H1 (cell line): ENCODE results near the gene PLAU. TPM values are rescaled to one million over a fixed set of nuclear protein-coding genes. Genes with fewer than 3 reads are reported as not detected.
A peak's percentile ranks its signal among the peaks of the same experiment; 100 is the strongest.

Experiments used
- CTCF ChIA-PET: fragments of 300-600 bp; sonication (Branson Sonifier 250); formaldehyde crosslinking; loops from one replicate; lab custom pipeline; 2021; ENCODE audit not compliant: partially characterized antibody; lab: Charles Lee
- POLR2A ChIA-PET: fragments of 300-600 bp; sonication (Branson Sonifier 250); formaldehyde crosslinking; loops from one replicate; lab custom pipeline; 2021; ENCODE audit warnings: inconsistent platforms; ENCODE audit not compliant: partially characterized antibody; lab: Charles Lee
- DNase-seq, 2 experiments: peaks; one replicate each; pipeline versions ENCODE4 v3.0.0 to v3.0.0-alpha.2; 2010 to 2022; ENCODE audit warnings: low spot score in 2 of 2, low read depth in 1 of 2, mixed read lengths in 1 of 2
- FAIRE-seq: peaks from 2 replicates; lab custom pipeline; 2011; peaks lifted over from hg19 to GRCh38; lab: Jason Lieb, UNC
- H2AFZ ChIP-seq: 2 replicates; pipeline ENCODE4 v1.8.1; 2012; ENCODE audit warnings: low read length, inconsistent platforms
- H2AK5ac ChIP-seq: 2 replicates; pipeline ENCODE4 v1.6.1; 2013; ENCODE audit warnings: low read depth, low read length
- H2BK120ac ChIP-seq: replicated peaks from 2 replicates; pipeline ENCODE3; 2013; ENCODE audit warnings: low read depth, low read length, inconsistent platforms
- H2BK12ac ChIP-seq: 2 replicates; pipeline ENCODE4 v1.6.1; 2013; ENCODE audit warnings: low read depth, low read length
- H2BK15ac ChIP-seq: 2 replicates; pipeline ENCODE4 v1.6.1; 2013; ENCODE audit warnings: low read length
- H2BK20ac ChIP-seq: 2 replicates; pipeline ENCODE4 v1.6.1; 2013; ENCODE audit warnings: low read length
- H2BK5ac ChIP-seq: 2 replicates; pipeline ENCODE4 v1.6.1; 2013; ENCODE audit warnings: low read depth, low read length
- H3K14ac ChIP-seq: 2 replicates; pipeline ENCODE4 v1.6.1; 2013; ENCODE audit warnings: inconsistent platforms; ENCODE audit not compliant: insufficient read length
- H3K18ac ChIP-seq: 2 replicates; pipeline ENCODE4 v1.6.1; 2013; ENCODE audit warnings: low read length; ENCODE audit errors: extremely low read depth
- H3K23ac ChIP-seq: 2 replicates; pipeline ENCODE4 v1.6.1; 2013; ENCODE audit warnings: inconsistent platforms; ENCODE audit not compliant: insufficient read length
- H3K23me2 ChIP-seq: 2 replicates; pipeline ENCODE4 v1.6.1; 2013; ENCODE audit warnings: low read depth, low read length
- H3K27ac ChIP-seq: 2 replicates; pipeline ENCODE4 v1.6.1; 2011; ENCODE audit warnings: low read depth, low read length, inconsistent platforms
- H3K27me3 ChIP-seq, 4 experiments: replicated peaks in 1 of 4; 1 replicate in 1 of 4; 2 replicates in 3 of 4; pipeline versions ENCODE4 v1.6.1 to v1.8.1; 2011 to 2013; ENCODE audit warnings: low read length in 3 of 4, mild to moderate bottlenecking in 3 of 4, inconsistent platforms in 2 of 4, mixed read lengths in 2 of 4, moderate library complexity in 1 of 4; ENCODE audit not compliant: control insufficient read depth in 3 of 4, insufficient read depth in 3 of 4; ENCODE audit errors: extremely low read depth in 1 of 4
- H3K36me3 ChIP-seq, 4 experiments: 2 replicates each; pipeline versions ENCODE4 v1.6.1 to v1.8.1; 2011 to 2013; ENCODE audit warnings: mild to moderate bottlenecking in 4 of 4, low read length in 3 of 4, moderate library complexity in 2 of 4, control low read depth in 1 of 4, inconsistent platforms in 1 of 4; ENCODE audit not compliant: insufficient read depth in 4 of 4, control insufficient read depth in 2 of 4
- H3K4ac ChIP-seq: replicated peaks from 2 replicates; pipeline ENCODE3; 2013; ENCODE audit warnings: low read length, low read depth, mixed read lengths, inconsistent platforms; ENCODE audit not compliant: insufficient read length
- H3K4me1 ChIP-seq, 4 experiments: replicated peaks in 1 of 4; 1 replicate in 1 of 4; 2 replicates in 3 of 4; pipeline versions ENCODE4 v1.6.1 to v1.8.1; 2011 to 2013; ENCODE audit warnings: low read length in 3 of 4, inconsistent platforms in 2 of 4, mixed read lengths in 1 of 4; ENCODE audit not compliant: insufficient read depth in 4 of 4, control insufficient read depth in 3 of 4
- H3K4me2 ChIP-seq, 2 experiments: 2 replicates each; pipeline versions ENCODE4 v1.6.1 to v1.8.1; 2011 to 2013; ENCODE audit warnings: low read depth in 2 of 2, low read length in 2 of 2, control low read depth in 1 of 2, inconsistent platforms in 1 of 2, mild to moderate bottlenecking in 1 of 2; ENCODE audit not compliant: insufficient read depth in 1 of 2
- H3K4me3 ChIP-seq, 4 experiments: fragments of 200-600, 300-600 bp in 1 of 4; sonication (generic), shearing (Covaris generic), sonication (Bioruptor Twin) in 1 of 4; 2 replicates each; pipeline versions ENCODE4 v1.5.1 to v1.8.1; 2011 to 2016; ENCODE audit warnings: low read length in 4 of 4, low read depth in 3 of 4, control low read depth in 2 of 4, inconsistent platforms in 2 of 4, mild to moderate bottlenecking in 2 of 4, mixed read lengths in 1 of 4, moderate library complexity in 1 of 4; ENCODE audit not compliant: insufficient read depth in 2 of 4; ENCODE audit errors: extremely low read depth in 1 of 4
- H3K56ac ChIP-seq: replicated peaks from 2 replicates; pipeline ENCODE3; 2013; ENCODE audit warnings: low read depth, mild to moderate bottlenecking, mixed read lengths, low read length, inconsistent platforms; ENCODE audit not compliant: insufficient read length
- H3K79me1 ChIP-seq: 2 replicates; pipeline ENCODE4 v1.6.1; 2013; ENCODE audit warnings: low read depth, low read length, control low read depth
- H3K79me2 ChIP-seq, 2 experiments: 2 replicates each; pipeline versions ENCODE4 v1.6.1 to v1.8.1; 2012 to 2013; ENCODE audit warnings: low read length in 2 of 2, mild to moderate bottlenecking in 2 of 2, inconsistent platforms in 1 of 2; ENCODE audit not compliant: insufficient read depth in 2 of 2, control insufficient read depth in 1 of 2
- H3K9ac ChIP-seq, 4 experiments: replicated peaks in 1 of 4; 1 replicate in 1 of 4; 2 replicates in 3 of 4; pipeline versions ENCODE4 v1.6.1 to v1.8.1; 2011 to 2013; ENCODE audit warnings: low read depth in 3 of 4, low read length in 3 of 4, control low read depth in 2 of 4, mild to moderate bottlenecking in 2 of 4, moderate library complexity in 2 of 4, inconsistent platforms in 1 of 4; ENCODE audit errors: extremely low read depth in 1 of 4
- H3K9me3 ChIP-seq, 2 experiments: 2 replicates each; pipeline versions ENCODE4 v1.6.1 to v1.8.1; 2012 to 2013; ENCODE audit warnings: mild to moderate bottlenecking in 2 of 2, moderate library complexity in 2 of 2, control low read depth in 1 of 2, inconsistent platforms in 1 of 2, low read depth in 1 of 2, low read length in 1 of 2, mixed read lengths in 1 of 2; ENCODE audit not compliant: insufficient read depth in 2 of 2
- H4K20me1 ChIP-seq, 2 experiments: replicated peaks in 1 of 2; 2 replicates each; pipeline versions ENCODE3 to v1.8.1; 2011 to 2013; ENCODE audit warnings: inconsistent platforms in 2 of 2, low read length in 2 of 2, mild to moderate bottlenecking in 1 of 2; ENCODE audit not compliant: insufficient read depth in 2 of 2, control insufficient read depth in 1 of 2
- H4K5ac ChIP-seq: 2 replicates; pipeline ENCODE4 v1.6.1; 2013; ENCODE audit warnings: low read length, low read depth, mixed read lengths, inconsistent platforms; ENCODE audit not compliant: insufficient read length
- H4K8ac ChIP-seq: 2 replicates; pipeline ENCODE4 v1.8.0; 2013; ENCODE audit warnings: mild to moderate bottlenecking, moderate library complexity, low read length, inconsistent platforms; ENCODE audit not compliant: insufficient read depth; ENCODE audit errors: extremely low read depth
- H4K91ac ChIP-seq: replicated peaks from 2 replicates; pipeline ENCODE3; 2013; ENCODE audit warnings: low read length, mixed read lengths, inconsistent platforms; ENCODE audit not compliant: insufficient read length
- CTCF ChIP-seq, 3 experiments: IDR thresholded peaks; 1 replicate in 2 of 3; 2 replicates in 1 of 3; pipeline versions ENCODE4 v1.5.1 to v1.6.1; 2011; ENCODE audit warnings: low read length in 3 of 3, mild to moderate bottlenecking in 3 of 3, inconsistent platforms in 2 of 3, low read depth in 1 of 3, moderate library complexity in 1 of 3; ENCODE audit not compliant: insufficient read depth in 1 of 3; ENCODE audit errors: control extremely low read depth in 1 of 3
- NRF1 ChIP-seq: IDR thresholded peaks from 2 replicates; pipeline ENCODE4 v1.6.1; 2011; ENCODE audit warnings: mild to moderate bottlenecking, low read depth, low read length, improper control_type of control experiment
- SUZ12 ChIP-seq: fragments of 200-600 bp; sonication (generic); IDR thresholded peaks from 2 replicates; pipeline ENCODE4 v1.6.1; 2012; ENCODE audit warnings: mild to moderate bottlenecking, inconsistent platforms, low read length, moderate library complexity, mixed read lengths
- WGBS, 2 experiments: shearing (Covaris generic) in 1 of 2; methylation state at CpG; one replicate each; pipeline versions ENCODE4 v1.1.6 to v1.1.7; 2013 to 2015; ENCODE audit warnings: low lambda C conversion rate in 2 of 2, mixed read lengths in 2 of 2, inconsistent platforms in 1 of 2, low coverage in 1 of 2, missing lambda C conversion rate in 1 of 2; ENCODE audit not compliant: insufficient replicate concordance in 2 of 2, insufficient coverage in 1 of 2, insufficient read length in 1 of 2; ENCODE audit errors: extremely low coverage in 1 of 2, missing lambda C conversion rate in 1 of 2; 5-methylcytosine and 5-hydroxymethylcytosine counted together
- polyA plus RNA-seq, 7 experiments: library from polyadenylated mRNA; depleted of rRNA in 3 of 7; stranded (reverse) in 5 of 7; unstranded in 2 of 7; fragments of >200 nt in 5 of 7; fragments of 200-250 nt in 2 of 7; gene quantifications; 1 replicate in 5 of 7; 2 replicates in 1 of 7; 4 replicates in 1 of 7; pipeline versions ENCODE4 v1.2.1 to v1.2.3, GENCODE V29; 2011 to 2013; ENCODE audit warnings: missing spikeins in 2 of 7, mixed read lengths in 2 of 7
- total RNA-seq: library from RNA; stranded (reverse); fragmentation: NEBNext Ultra II Directional; extraction: Animal tissue kit (Norgen Biotek cat#: 25700); gene quantifications from 2 replicates; pipeline ENCODE4 v1.2.1, GENCODE V29; 2021

Gene PLAU
- total and polyA plus RNA-seq, 2 of the 8 experiments (the other 6 are each of a cell fraction or from before 2014, with no cell fraction given): 16.2 to 26.1 TPM

- DNase-seq: peak in 1 of 2 experiments; percentile 64
- 86% methylated on average over 13 of the region's 13 CpGs; no CpG with 5 or more reads in 1 of the 2 experiments for WGBS, 2 experiments
- Histone ChIP-seq H4K5ac (no peak overlapping the region), H2AK5ac (no peak overlapping the region), H3K4me2 (no peak overlapping the region; a peak in 1 of 4 replicates), H3K27me3 (no peaks in the 10 kb centered on the region), H3K4me3 (no peak overlapping the region), H3K27ac (no peak overlapping the region), H3K23me2 (no peaks in the 10 kb centered on the region), H3K9ac (no peak overlapping the region), H3K23ac (no peak overlapping the region), H3K36me3 (no peaks in the 10 kb centered on the region), H2BK120ac (no peak overlapping the region), H3K79me1 (no peaks in the 10 kb centered on the region), H2BK5ac (no peak overlapping the region), H2BK12ac (no peak overlapping the region), H3K18ac (no peak overlapping the region), H3K14ac (no peak overlapping the region), H3K79me2 (no peaks in the 10 kb centered on the region), H2AFZ (peak overlapping the region; percentile 1; the same call in 1 of the 2 replicates), H2BK20ac (no peak overlapping the region), H4K8ac (peak overlapping the region; percentile 73), H3K4ac (no peak overlapping the region), H3K56ac (no peak overlapping the region), H2BK15ac (no peak overlapping the region), H3K4me1 (peaks cover 0 to 4% (median under 1%) of the 10 kb centered on the region in 4 experiments; a peak in 2 of 7 replicates), H3K9me3 (no peaks in the 10 kb centered on the region), H4K20me1 (no peaks in the 10 kb centered on the region), H4K91ac (no peak overlapping the region)
- TF ChIP-seq SUZ12 (no peak), NRF1 (no peak), CTCF (IDR thresholded peaks at IDR 0.05; ENCODE audit: control extremely low read depth in 1 of 3, insufficient read depth in 1 of 3, low read depth in 1 of 3, low read length in 3 of 3) (peak in 1 of 3 experiments; percentile 9; a peak in 1 of 4 replicates)
- CTCF ChIA-PET: interaction anchor here (0.6 to 6.1 kb wide), 4 partner anchors 9 to 1286 kb away, joined by 3 to 41 read pairs (median 4); no protein-coding TSS in a partner anchor
- POLR2A ChIA-PET: interaction anchor here (0.9 to 4.3 kb wide), 5 partner anchors 12 to 97 kb away, joined by 3 to 34 read pairs (median 3); partner anchors contain the start of gene PLAU
- peak; percentile 45 for FAIRE-seq
Measured at GRCh38 chr10:73950155-73950948, 39.4 kb downstream of the PLAU start.
